Measurements from ENCODE around the gene ARHGAP10. TPM values are rescaled to one million over a fixed set of nuclear protein-coding genes. Genes with fewer than 3 reads are reported as not detected.
"Not testable (repeated sequence)": the region's sequence is repeated elsewhere in the genome, so short reads cannot be mapped to it uniquely, and the experiment has no call there.

ARHGAP10 gene
- total RNA-seq, 6 experiments from 2014 or later: 5.5 to 13.3 (median 10.4) TPM

- H3K27me3 ChIP-seq: no peaks in the 10 kb centered on the region
- H3K4me3 ChIP-seq: no peak overlapping the region
- ATAC-seq (no peak), DNase-seq (no peak)
- H3K27ac ChIP-seq: no peak overlapping the region
- peaks cover 0 to 1% (median 0%) of the 10 kb centered on the region in 4 donors for H3K36me3 ChIP-seq
- no peaks in the 10 kb centered on the region for H3K9me3 ChIP-seq
- 79% methylated on average over 1 of the region's 1 CpG for WGBS (ENCODE audit: insufficient coverage, low coverage, low lambda C conversion rate, missing lambda C conversion rate)
- no peaks in the 10 kb centered on the region for H3K4me1 ChIP-seq
- no peak for TF ChIP-seq POLR2A (IDR thresholded peaks at IDR 0.05)
- TF ChIP-seq, protein P1, sequence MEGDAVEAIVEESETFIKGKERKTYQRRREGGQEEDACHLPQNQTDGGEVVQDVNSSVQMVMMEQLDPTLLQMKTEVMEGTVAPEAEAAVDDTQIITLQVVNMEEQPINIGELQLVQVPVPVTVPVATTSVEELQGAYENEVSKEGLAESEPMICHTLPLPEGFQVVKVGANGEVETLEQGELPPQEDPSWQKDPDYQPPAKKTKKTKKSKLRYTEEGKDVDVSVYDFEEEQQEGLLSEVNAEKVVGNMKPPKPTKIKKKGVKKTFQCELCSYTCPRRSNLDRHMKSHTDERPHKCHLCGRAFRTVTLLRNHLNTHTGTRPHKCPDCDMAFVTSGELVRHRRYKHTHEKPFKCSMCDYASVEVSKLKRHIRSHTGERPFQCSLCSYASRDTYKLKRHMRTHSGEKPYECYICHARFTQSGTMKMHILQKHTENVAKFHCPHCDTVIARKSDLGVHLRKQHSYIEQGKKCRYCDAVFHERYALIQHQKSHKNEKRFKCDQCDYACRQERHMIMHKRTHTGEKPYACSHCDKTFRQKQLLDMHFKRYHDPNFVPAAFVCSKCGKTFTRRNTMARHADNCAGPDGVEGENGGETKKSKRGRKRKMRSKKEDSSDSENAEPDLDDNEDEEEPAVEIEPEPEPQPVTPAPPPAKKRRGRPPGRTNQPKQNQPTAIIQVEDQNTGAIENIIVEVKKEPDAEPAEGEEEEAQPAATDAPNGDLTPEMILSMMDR (IDR thresholded peaks at IDR 0.05): no peak
- intact Hi-C loops (cut with DNase I): no loop called here
Measured at GRCh38 chr4:147879676-147880075, 147.8 kb downstream of the ARHGAP10 start.

DNA sequence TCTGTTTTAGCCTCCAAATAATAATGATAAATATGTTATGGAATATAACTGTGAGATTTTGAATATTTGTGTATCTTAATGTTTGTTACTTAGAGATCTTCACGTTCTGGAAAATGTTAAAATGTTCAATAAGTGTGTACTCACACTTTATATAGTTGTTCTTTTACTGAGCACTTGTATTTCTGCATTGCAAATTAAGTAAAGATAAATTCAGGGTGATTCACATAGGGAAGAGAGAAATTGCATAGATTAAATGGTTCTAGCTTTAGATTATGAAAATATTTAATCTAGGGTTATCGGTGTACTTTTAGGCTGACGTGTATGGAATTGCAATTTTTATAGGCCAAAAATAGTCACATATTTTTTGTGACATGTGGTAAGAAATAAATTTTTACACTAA, 148.6 kb downstream of the ARHGAP10 start:
- no peaks in the 10 kb centered on the region for H3K36me3 ChIP-seq
- 91% methylated on average over 3 of the region's 3 CpGs for WGBS (ENCODE audit: insufficient coverage, low coverage, low lambda C conversion rate, missing lambda C conversion rate)
- intact Hi-C loops (cut with DNase I): no loop called here

GRCh38 chr4:147884536-147884935, 152.6 kb downstream of the ARHGAP10 start:
- no peak for ATAC-seq
- DNase-seq: no peak
- H3K27ac ChIP-seq: no peak overlapping the region
- no peaks in the 10 kb centered on the region for H3K4me1 ChIP-seq
- H3K4me3 ChIP-seq: no peak overlapping the region
- no peaks in the 10 kb centered on the region for H3K9me3 ChIP-seq
- H3K27me3 ChIP-seq: no peaks in the 10 kb centered on the region
- 85% methylated on average over 2 of the region's 2 CpGs for WGBS (ENCODE audit: insufficient coverage, low coverage, low lambda C conversion rate, missing lambda C conversion rate)
- no peak for TF ChIP-seq POLR2A (IDR thresholded peaks at IDR 0.05)
- TF ChIP-seq, protein P1 (IDR thresholded peaks at IDR 0.05): no peak
- H3K36me3 ChIP-seq: no peaks in the 10 kb centered on the region
- intact Hi-C loops (cut with DNase I): no loop called here

More for the DNA sequence above, 148.6 kb downstream of the ARHGAP10 start:
- Histone ChIP-seq H3K9me3 (no peaks in the 10 kb centered on the region), H3K4me1 (no peaks in the 10 kb centered on the region), H3K4me3 (no peak overlapping the region), H3K27ac (no peak overlapping the region), H3K27me3 (no peaks in the 10 kb centered on the region)
- no peak for TF ChIP-seq POLR2A (IDR thresholded peaks at IDR 0.05)
- TF ChIP-seq, protein P1 (IDR thresholded peaks at IDR 0.05): no peak
- no peak for ATAC-seq
- no peak for DNase-seq

- WGBS (ENCODE audit: insufficient coverage, low coverage, low lambda C conversion rate, missing lambda C conversion rate): 78% methylated on average over 1 of the region's 1 CpG
- H3K27ac ChIP-seq; H3K36me3 ChIP-seq; ATAC-seq; H3K27me3 ChIP-seq; H3K4me3 ChIP-seq; H3K9me3 ChIP-seq; H3K4me1 ChIP-seq; DNase-seq; intact Hi-C loops (cut with DNase I): not testable (repeated sequence)
Measured at GRCh38 chr4:147885216-147885615, 153.3 kb downstream of the ARHGAP10 start.

- no peak for TF ChIP-seq POLR2A (IDR thresholded peaks at IDR 0.05)
- TF ChIP-seq, protein P1 (IDR thresholded peaks at IDR 0.05): no peak
- H3K27ac ChIP-seq: no peak overlapping the region
- H3K4me3 ChIP-seq: no peak overlapping the region
- H3K27me3 ChIP-seq: no peaks in the 10 kb centered on the region
- intact Hi-C loops (cut with DNase I): no loop called here
- DNase-seq: no peak
- no peaks in the 10 kb centered on the region for H3K36me3 ChIP-seq
- no peaks in the 10 kb centered on the region for H3K4me1 ChIP-seq
- WGBS (ENCODE audit: insufficient coverage, low coverage, low lambda C conversion rate, missing lambda C conversion rate): 75% methylated on average over 6 of the region's 6 CpGs
- ATAC-seq: no peak
- H3K9me3 ChIP-seq: peaks cover 0 to 5% (median 0%) of the 10 kb centered on the region in 4 donors
Measured at GRCh38 chr4:147891476-147892115, 159.7 kb downstream of the ARHGAP10 start.

Measured in right lobe of liver (tissue), 6 donors.